HG03354 (cell line): Measurements from ENCODE around the gene CCDC187.
"Not testable (repeated sequence)": the region's sequence is repeated elsewhere in the genome, so short reads cannot be mapped to it uniquely, and the experiment has no call there.

Experiments
- ATAC-seq: cut with Tn5 transposase; IDR thresholded peaks from one replicate; pipeline ENCODE4 v1.9.1; 2021; ENCODE audit warnings: mild to moderate bottlenecking; ENCODE audit not compliant: unreplicated experiment, poor library complexity, severe bottlenecking

Gene CCDC187

DNA sequence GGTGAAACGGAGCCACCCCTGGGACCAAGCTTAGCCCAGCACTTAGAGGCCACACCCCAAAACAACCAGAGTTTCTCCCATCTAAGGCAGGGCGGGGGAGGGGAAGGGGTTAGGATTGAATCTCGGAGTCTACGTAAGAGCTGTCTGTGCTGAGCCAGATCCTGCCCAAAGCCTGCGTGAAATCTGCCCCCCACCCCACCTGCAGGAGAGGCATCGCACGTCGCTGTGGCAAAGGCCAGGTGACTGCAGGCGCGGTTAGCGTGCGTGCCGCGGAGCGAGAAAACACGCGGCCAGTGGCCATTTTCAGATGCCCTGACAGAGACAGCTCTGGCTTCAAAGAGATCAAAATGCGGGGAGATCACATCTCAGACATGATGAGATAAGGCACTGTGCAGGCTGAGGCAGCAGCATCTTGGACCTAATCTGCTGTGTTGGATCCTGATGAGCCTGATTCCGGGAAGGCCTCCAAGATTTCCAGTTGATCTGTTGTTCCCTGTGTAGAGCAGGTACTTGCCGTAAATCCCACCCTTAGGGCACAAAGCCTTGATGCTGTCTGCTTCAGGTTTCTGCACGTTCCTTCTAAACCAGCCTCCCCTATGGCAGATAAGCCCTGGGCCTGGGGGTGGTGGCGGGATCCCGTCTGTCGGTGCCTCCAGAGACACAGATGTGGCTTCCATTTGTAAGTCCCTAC lies 55.8 kb downstream of the CCDC187 start:
- ATAC-seq, result no peak

DNA sequence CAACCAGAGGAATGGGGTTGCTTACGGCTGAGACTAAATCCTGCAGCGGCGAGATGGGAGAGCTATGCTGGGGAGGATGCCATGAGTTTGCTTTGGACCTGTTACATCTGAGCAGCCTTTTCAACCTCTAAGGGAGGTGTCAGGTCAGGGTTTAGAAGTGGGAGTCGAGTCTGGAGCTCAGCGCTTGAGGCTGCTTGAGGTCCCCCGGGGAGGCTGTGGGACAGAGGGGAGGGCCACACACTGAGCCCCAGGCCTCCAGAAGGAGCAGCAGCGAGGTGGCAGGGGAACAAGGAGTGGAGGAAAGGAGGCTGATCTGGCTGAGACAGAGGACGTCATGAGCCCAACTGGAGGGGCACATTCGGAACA lies 56.4 kb downstream of the CCDC187 start:
- no peak for ATAC-seq

GRCh38 chr9:136246849-136247550 lies 56.9 kb downstream of the CCDC187 start:
- ATAC-seq, result no peak

GRCh38 chr9:136245219-136246150 lies 58.4 kb downstream of the CCDC187 start, which contains the start of gene QSOX2:
TSS of gene QSOX2 (minus strand) at chr9:136245812. CDS start at chr9:136245803, 9 bp downstream.
- peak; percentile 54 for ATAC-seq

DNA sequence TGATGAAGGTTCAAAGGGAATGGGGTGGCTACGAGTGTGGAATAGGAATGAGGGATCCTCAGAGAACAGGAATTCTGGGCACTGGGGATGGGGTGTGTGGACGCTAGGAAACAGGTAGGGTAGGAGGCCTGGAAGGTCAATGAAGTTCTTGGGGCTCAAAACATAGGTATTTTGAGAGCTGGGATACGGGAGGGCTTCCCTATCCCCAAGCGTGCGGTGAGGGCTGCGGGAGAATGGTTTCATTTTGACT lies 59.0 kb downstream of the CCDC187 start:
- peak; percentile 1 for ATAC-seq

GRCh38 chr9:136244122-136244968 lies 59.5 kb downstream of the CCDC187 start:
- ATAC-seq, result peak; percentile 40

DNA sequence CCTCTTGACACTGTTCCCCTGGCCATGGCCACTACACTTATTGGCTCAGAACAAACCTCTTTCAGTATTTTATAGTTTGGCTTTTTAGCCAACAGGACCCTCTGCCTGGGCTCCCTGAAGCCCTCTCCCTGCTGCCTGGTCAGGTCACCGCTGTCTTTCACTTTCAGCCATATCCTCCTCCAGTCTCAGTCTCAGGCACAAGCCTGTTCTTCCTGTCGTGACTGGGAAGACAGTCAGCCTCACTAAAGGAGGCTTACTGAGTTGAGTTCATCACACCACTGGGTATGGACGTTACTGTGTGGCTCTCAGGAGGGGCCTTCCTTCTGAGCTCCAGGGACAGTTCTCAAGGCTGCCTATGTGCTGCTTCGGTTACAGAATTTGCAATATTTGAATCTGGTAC lies 60.3 kb downstream of the CCDC187 start:
- no peak for ATAC-seq

GRCh38 chr9:136242918-136243525 lies 60.9 kb downstream of the CCDC187 start:
- ATAC-seq, result no peak

- no peak for ATAC-seq
Measured at GRCh38 chr9:136242248-136242647, 61.6 kb downstream of the CCDC187 start.

GRCh38 chr9:136241542-136241941 lies 62.4 kb downstream of the CCDC187 start:
- no peak for ATAC-seq

GRCh38 chr9:136240941-136241340 lies 63.0 kb downstream of the CCDC187 start:
- ATAC-seq, result no peak

GRCh38 chr9:136239983-136240330 lies 63.9 kb downstream of the CCDC187 start:
- no peak for ATAC-seq

DNA sequence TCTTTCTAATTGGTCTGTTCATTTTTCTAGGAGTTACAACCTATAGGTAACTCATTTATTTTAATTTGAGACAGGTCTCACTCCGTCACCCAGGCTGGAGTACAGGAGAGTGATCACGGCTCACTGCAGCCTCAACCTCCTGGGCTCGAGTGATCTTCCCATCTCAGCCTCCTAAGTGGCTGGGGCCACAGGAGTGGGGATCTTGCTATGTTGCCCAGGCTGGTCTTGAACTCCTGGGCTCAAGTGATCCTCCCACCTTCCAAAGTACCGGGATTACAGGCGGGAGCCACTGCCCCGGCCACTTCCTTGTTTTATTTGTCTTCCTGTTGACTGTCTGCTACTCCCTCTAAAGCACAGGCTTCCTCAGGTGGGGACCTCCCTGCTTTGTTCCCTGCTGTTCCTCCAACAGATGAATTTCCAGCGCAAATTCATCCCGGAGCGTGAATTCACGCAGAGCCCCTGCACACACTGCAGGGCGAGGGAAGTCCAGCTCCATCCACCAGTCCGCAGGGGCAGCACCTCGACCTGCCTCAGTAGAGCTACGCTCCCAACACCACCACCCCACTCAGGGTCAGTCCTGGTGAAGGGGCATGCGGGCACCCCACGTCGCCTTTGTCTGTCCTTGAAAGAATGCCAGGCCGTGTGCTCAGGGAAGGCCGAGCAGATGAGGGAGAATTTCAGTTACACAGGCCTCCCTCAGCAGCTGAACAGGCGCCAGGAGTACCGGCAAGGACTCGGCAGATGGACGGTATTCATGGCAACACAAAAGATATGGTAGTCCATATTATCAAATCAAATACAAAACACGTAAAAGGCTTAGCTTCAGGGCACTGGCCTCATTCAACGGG lies 64.5 kb downstream of the CCDC187 start:
- ATAC-seq, result no peak

DNA sequence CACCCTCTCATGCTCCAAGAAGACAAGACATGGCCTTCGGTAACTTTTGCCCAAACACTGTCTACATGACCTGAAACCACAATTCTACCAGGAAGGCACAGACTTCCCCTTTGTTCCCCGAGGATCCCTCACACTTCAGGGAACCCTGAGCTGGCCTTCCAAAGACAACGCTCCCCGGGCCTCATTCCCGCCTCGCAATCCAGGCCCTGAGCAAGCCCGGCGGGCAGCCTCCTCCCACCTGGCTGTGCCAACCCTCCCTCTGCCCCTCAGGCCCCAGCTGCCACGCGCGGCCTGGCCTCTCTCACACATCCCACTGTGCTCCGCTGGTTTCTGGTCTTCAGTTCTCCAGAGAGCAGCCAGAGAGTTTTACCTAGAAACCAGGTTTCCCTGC lies 65.6 kb downstream of the CCDC187 start:
- ATAC-seq, result no peak

- no peak for ATAC-seq
Measured at GRCh38 chr9:136237486-136238341, 66.2 kb downstream of the CCDC187 start.

DNA sequence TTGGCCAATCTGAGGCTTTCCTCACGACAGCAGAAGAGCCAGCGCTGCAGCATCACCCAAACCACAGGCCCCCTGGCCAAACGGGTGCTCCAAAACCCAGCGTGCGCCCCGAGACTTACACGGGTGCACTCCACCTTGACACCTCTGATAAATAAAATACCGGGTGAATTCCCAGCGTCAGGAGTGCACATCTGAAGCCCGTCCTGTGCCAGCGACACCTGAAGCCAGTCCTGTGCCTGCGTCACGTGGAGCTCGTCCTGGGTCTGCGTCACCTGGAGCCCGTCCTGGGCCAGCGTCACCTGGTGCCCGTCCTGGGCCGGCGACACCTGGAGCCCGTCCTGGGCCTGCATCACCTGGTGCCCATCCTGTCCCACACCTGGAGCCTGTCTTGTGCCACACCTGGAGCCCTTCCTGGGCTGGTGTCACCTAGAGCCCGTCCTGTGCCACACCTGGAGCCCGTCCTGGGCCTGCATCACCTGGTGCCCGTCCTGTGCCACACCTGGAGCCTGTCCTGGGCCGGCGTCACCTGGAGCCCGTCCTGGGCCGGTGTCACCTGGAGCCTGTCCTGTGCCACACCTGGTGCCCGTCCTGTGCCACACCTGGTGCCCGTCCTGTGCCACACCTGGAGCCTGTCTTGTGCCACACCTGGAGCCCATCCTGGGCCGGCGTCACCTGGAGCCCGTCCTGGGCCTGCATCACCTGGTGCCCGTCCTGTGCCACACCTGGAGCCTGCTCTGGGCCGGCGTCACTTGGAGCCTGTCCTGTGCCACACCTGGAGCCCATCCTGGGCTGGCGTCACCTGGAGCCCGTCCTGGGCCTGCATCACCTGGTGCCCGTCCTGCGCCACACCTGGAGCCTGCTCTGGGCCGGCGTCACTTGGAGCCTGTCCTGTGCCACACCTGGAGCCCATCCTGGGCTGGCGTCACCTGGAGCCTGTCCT lies 67.2 kb downstream of the CCDC187 start:
- ATAC-seq, result not testable (repeated sequence)
